Motor neuron (in vitro differentiated cells): Measurements from ENCODE around the gene TRAF5. TPM values are rescaled to one million over a fixed set of nuclear protein-coding genes. Genes with fewer than 3 reads are reported as not detected.
"Not testable (repeated sequence)": the region's sequence is repeated elsewhere in the genome, so short reads cannot be mapped to it uniquely, and the experiment has no call there.

Experiments used
- ATAC-seq, 8 experiments: fragments of 200-7000 bp; cut with Tn5 transposase; replicated peaks in 6 of 8; 2 replicates each; pipeline ENCODE4 v1.8.0; 2021; ENCODE audit warnings: mild to moderate bottlenecking in 8 of 8, moderate library complexity in 8 of 8
- H3K27ac ChIP-seq, 2 donors: fragments of 250-450 bp; sonication (Bioruptor Pico); 2 replicates each; pipeline ENCODE4 v1.9.0; 2021; ENCODE audit warnings: antibody characterized with exemption in 2 of 2, mild to moderate bottlenecking in 2 of 2, moderate library complexity in 1 of 2
- H3K4me1 ChIP-seq, 2 donors: fragments of 250-450 bp; sonication (Bioruptor Pico); replicated peaks in 1 of 2; 2 replicates each; pipeline ENCODE4 v1.6.1; 2021; ENCODE audit warnings: antibody characterized with exemption in 2 of 2, mild to moderate bottlenecking in 2 of 2, moderate library complexity in 1 of 2
- H3K4me3 ChIP-seq, 5 donors: fragments of 250-450 bp; sonication (Bioruptor Pico); 2 replicates each; pipeline ENCODE4 v1.9.0; 2021; ENCODE audit warnings: antibody characterized with exemption in 5 of 5, mild to moderate bottlenecking in 5 of 5, moderate library complexity in 4 of 5
- WGBS, 10 experiments: fragments of 450-650 bp; shearing (Covaris generic); methylation state at CpG; one replicate each; pipeline ENCODE4 v1.0.0; 2022; 5-methylcytosine and 5-hydroxymethylcytosine counted together
- in situ Hi-C, 9 experiments: fragments of 400-800 bp; cut with MboI; loops; one replicate each; pipeline ENCODE4 v1.15.0; 2021; ENCODE audit warnings: low sequenced_read_pairs in 9 of 9, low pct_unique_long_range_greater_than_20kb in 2 of 9; ENCODE audit not compliant: unreplicated experiment in 9 of 9
- total RNA-seq, 8 experiments: library from RNA; unstranded; fragments of 300-600 nt; gene quantifications; 2 replicates each; pipeline versions ENCODE4 v1.2.3 to v1.2.4, GENCODE V29; 2022

TRAF5 gene
- total RNA-seq, 8 experiments from 2014 or later, result 2.0 to 18.9 (median 6.1) TPM

- Histone ChIP-seq H3K4me1 (no peaks in the 10 kb centered on the region), H3K4me3 (no peak overlapping the region), H3K27ac (no peak overlapping the region)
- in situ Hi-C loops, result loop anchor here in 1 of 9 experiments (25.0 kb wide), 1 partner anchor 169 kb away; the partner anchor contains the start of gene RD3
- no peak for ATAC-seq
Measured at GRCh38 chr1:211318576-211319280, 7.9 kb upstream of the TRAF5 start.

GRCh38 chr1:211319892-211320291 is 6.7 kb upstream of the TRAF5 start:
- H3K4me1 ChIP-seq, result no peaks in the 10 kb centered on the region
- H3K4me3 ChIP-seq, result no peak overlapping the region
- H3K27ac ChIP-seq, result no peak overlapping the region
- ATAC-seq, result no peak
- in situ Hi-C loops, result loop anchor here in 1 of 9 experiments (25.0 kb wide), 1 partner anchor 167 kb away; the partner anchor contains the start of gene RD3

- H3K27ac ChIP-seq, result no peak overlapping the region
- in situ Hi-C loops, result loop anchor here in 1 of 9 experiments (25.0 kb wide), 1 partner anchor 166 kb away; the partner anchor contains the start of gene RD3
- 36 to 93% (median 84%) methylated on average over 1 to 4 of the region's 4 CpGs for WGBS, 10 experiments
- peak in 1 of 8 experiments; percentile 18 for ATAC-seq
- no peaks in the 10 kb centered on the region for H3K4me1 ChIP-seq
- no peak overlapping the region for H3K4me3 ChIP-seq
Measured at GRCh38 chr1:211320980-211321379, 5.7 kb upstream of the TRAF5 start.

- ATAC-seq, H3K4me3 ChIP-seq, H3K4me1 ChIP-seq, H3K27ac ChIP-seq: not testable (repeated sequence)
- in situ Hi-C loops, result loop anchor here in 1 of 9 experiments (25.0 kb wide), 1 partner anchor 166 kb away; the partner anchor contains the start of gene RD3
- 44 to 100% (median 84%) methylated on average over 1 to 7 of the region's 7 CpGs; no CpG with 5 or more reads in 1 of the 10 experiments for WGBS, 10 experiments
Measured at GRCh38 chr1:211321646-211322045, 5.0 kb upstream of the TRAF5 start.

GRCh38 chr1:211323156-211324063 is 3.2 kb upstream of the TRAF5 start:
- 14 to 92% (median 26%) methylated on average over 2 to 8 of the region's 9 CpGs; no CpG with 5 or more reads in 1 of the 10 experiments for WGBS, 10 experiments
- Histone ChIP-seq H3K4me3 (no peak overlapping the region), H3K4me1 (peaks cover 2 to 12% of the 10 kb centered on the region in 2 donors), H3K27ac (no peak overlapping the region)
- peak; percentile 46 to 73 (median 61) for ATAC-seq
- in situ Hi-C loops, result loop anchor here in 1 of 9 experiments (25.0 kb wide), 1 partner anchor 164 kb away; the partner anchor contains the start of gene RD3

- peaks cover 2 to 12% of the 10 kb centered on the region in 2 donors for H3K4me1 ChIP-seq
- H3K27ac ChIP-seq, result no peak overlapping the region
- H3K4me3 ChIP-seq, result no peak overlapping the region
- ATAC-seq, result no peak
- 88 to 100% (median 94%) methylated on average over 4 to 12 of the region's 12 CpGs; no CpG with 5 or more reads in 2 of the 10 experiments for WGBS, 10 experiments
- in situ Hi-C loops, result loop anchor here in 4 of 9 experiments (25.0 kb wide), 3 partner anchors 162 to 337 kb away; partner anchors contain the start of gene RD3 (in 1 of the 4)
Measured at GRCh38 chr1:211324992-211325775, 1.4 kb upstream of the TRAF5 start.

GRCh38 chr1:211326140-211326527 is 499 bp upstream of the TRAF5 start:
- peaks cover 2 to 12% of the 10 kb centered on the region in 2 donors for H3K4me1 ChIP-seq
- WGBS, 10 experiments, result 88 to 100% (median 98%) methylated on average over 1 to 8 of the region's 8 CpGs; no CpG with 5 or more reads in 2 of the 10 experiments
- in situ Hi-C loops, result loop anchor here in 4 of 9 experiments (25.0 kb wide), 2 partner anchors 186 to 336 kb away; no protein-coding TSS in a partner anchor
- no peak for ATAC-seq
- no peak overlapping the region for H3K27ac ChIP-seq
- peak overlapping the region; percentile 38 to 53 (median 52) for H3K4me3 ChIP-seq

- in situ Hi-C loops, result loop anchor here in 4 of 9 experiments (25.0 kb wide), 2 partner anchors 185 to 335 kb away; no protein-coding TSS in a partner anchor
- ATAC-seq, result peak in 3 of 8 experiments; percentile 31 to 53 (median 31)
- H3K4me1 ChIP-seq, result peaks cover 6 to 15% of the 10 kb centered on the region in 2 donors
- WGBS, 10 experiments, result 0 to 44% (median 17%) methylated on average over 7 to 16 of the region's 16 CpGs; no CpG with 5 or more reads in 2 of the 10 experiments
- H3K4me3 ChIP-seq, result peak overlapping the region; percentile 38 to 53 (median 52)
- no peak overlapping the region for H3K27ac ChIP-seq
Measured at GRCh38 chr1:211327346-211327921, 801 bp downstream of the TRAF5 start.

GRCh38 chr1:211328084-211328694 is 1.6 kb downstream of the TRAF5 start:
- no peak overlapping the region for H3K4me3 ChIP-seq
- in situ Hi-C loops, result loop anchor here in 4 of 9 experiments (25.0 kb wide), 2 partner anchors 184 to 334 kb away; no protein-coding TSS in a partner anchor

GRCh38 chr1:211328866-211329475 is 2.3 kb downstream of the TRAF5 start:
- no peak for ATAC-seq
- in situ Hi-C loops, result loop anchor here in 4 of 9 experiments (25.0 kb wide), 2 partner anchors 183 to 333 kb away; no protein-coding TSS in a partner anchor
- Histone ChIP-seq H3K27ac (no peak overlapping the region), H3K4me1 (peaks cover 10 to 15% of the 10 kb centered on the region in 2 donors), H3K4me3 (no peak overlapping the region)
- WGBS, 10 experiments, result 67 to 100% (median 92%) methylated on average over 1 to 5 of the region's 6 CpGs; no CpG with 5 or more reads in 1 of the 10 experiments

More at GRCh38 chr1:211328084-211328694, 1.6 kb downstream of the TRAF5 start:
- no peak for ATAC-seq
- no peak overlapping the region for H3K27ac ChIP-seq
- peaks cover 10 to 15% of the 10 kb centered on the region in 2 donors for H3K4me1 ChIP-seq
- 69 to 100% (median 85%) methylated on average over 1 to 11 of the region's 11 CpGs for WGBS, 10 experiments

- ATAC-seq, result peak in 1 of 8 experiments; percentile 2
- Histone ChIP-seq H3K27ac (no peak overlapping the region), H3K4me1 (peaks cover 10 to 15% of the 10 kb centered on the region in 2 donors), H3K4me3 (no peak overlapping the region)
- WGBS, 10 experiments, result 6 to 100% (median 76%) methylated on average over 1 to 3 of the region's 4 CpGs; no CpG with 5 or more reads in 2 of the 10 experiments
- in situ Hi-C loops, result loop anchor here in 4 of 9 experiments (25.0 kb wide), 2 partner anchors 183 to 333 kb away; no protein-coding TSS in a partner anchor
Measured at GRCh38 chr1:211329764-211330201, 3.1 kb downstream of the TRAF5 start.
